ENCODE results near the gene CFAP74. TPM values are rescaled to one million over a fixed set of nuclear protein-coding genes. Genes with fewer than 3 reads are reported as not detected.

Gene CFAP74
- total and polyA plus RNA-seq, 12 donors: 0.03 TPM; not detected in 11

- Histone ChIP-seq H3K9me3 (peaks cover 0 to 3% (median 0%) of the 10 kb centered on the region in 11 donors), H3K36me3 (no peaks in the 10 kb centered on the region), H3K27me3 (no peaks in the 10 kb centered on the region), H3K4me3 (no peak overlapping the region), H3K4me1 (peaks cover 0 to 13% (median 5%) of the 10 kb centered on the region in 9 donors), H3K27ac (no peak overlapping the region)
- ATAC-seq: no peak
- TF ChIP-seq, protein P1, sequence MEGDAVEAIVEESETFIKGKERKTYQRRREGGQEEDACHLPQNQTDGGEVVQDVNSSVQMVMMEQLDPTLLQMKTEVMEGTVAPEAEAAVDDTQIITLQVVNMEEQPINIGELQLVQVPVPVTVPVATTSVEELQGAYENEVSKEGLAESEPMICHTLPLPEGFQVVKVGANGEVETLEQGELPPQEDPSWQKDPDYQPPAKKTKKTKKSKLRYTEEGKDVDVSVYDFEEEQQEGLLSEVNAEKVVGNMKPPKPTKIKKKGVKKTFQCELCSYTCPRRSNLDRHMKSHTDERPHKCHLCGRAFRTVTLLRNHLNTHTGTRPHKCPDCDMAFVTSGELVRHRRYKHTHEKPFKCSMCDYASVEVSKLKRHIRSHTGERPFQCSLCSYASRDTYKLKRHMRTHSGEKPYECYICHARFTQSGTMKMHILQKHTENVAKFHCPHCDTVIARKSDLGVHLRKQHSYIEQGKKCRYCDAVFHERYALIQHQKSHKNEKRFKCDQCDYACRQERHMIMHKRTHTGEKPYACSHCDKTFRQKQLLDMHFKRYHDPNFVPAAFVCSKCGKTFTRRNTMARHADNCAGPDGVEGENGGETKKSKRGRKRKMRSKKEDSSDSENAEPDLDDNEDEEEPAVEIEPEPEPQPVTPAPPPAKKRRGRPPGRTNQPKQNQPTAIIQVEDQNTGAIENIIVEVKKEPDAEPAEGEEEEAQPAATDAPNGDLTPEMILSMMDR (IDR thresholded peaks at IDR 0.05): no peak
- intact Hi-C loops (cut with DNase I): loop anchor here in 1 of 10 donors (10.0 kb wide), 1 partner anchor 117 kb away; no protein-coding TSS in a partner anchor
- no peak for DNase-seq
- 73 to 84% methylated on average over 11 to 13 of the region's 13 CpGs for WGBS, 2 donors
These were observed 101.8 kb downstream of the CFAP74 start for GRCh38 chr1:1901641-1902294.

DNA sequence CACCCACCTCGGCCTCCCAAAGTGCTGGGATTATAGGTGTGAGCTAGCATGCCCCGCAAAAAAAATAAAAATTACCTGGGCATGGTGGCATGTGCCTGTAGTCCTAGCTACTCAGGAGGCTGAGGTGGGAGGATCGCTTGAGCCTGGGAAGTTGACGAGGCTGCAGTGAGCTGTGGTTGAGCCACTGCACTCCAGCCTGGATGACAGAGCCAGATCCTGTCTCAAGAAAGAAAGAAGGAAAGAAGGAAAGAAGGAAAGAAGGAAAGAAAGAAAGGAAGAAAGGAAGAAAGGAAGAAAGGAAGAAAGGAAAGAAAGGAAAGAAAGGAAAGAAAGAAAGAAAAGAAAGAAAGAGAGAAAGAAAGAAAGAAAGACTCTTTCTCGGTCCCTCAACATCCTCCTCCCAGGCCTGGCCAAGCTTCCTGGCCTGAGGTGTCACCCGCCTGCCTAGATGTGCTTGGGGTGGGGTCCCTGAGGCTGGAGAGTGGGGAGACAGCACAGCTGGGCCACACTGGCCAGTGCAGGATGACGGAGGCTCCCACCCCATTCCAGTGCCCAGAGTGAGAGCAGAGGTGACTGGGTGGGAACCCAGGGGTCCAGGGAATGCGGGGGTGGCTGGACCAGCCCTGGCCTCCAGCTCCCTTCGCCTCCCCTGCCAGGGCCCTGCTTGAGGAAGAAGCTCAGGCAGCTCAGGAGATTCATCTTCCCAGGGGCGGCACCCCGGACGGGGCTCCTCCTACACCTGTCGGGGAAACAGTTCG, 102.5 kb downstream of the CFAP74 start:
- TF ChIP-seq, protein P1 (IDR thresholded peaks at IDR 0.05): no peak
- no peak for DNase-seq
- no peak for ATAC-seq
- Histone ChIP-seq H3K27me3 (no peaks in the 10 kb centered on the region), H3K36me3 (no peaks in the 10 kb centered on the region), H3K27ac (no peak overlapping the region), H3K4me1 (peaks cover 0 to 6% (median 3%) of the 10 kb centered on the region in 9 donors), H3K4me3 (no peak overlapping the region), H3K9me3 (peaks cover 0 to 3% (median 0%) of the 10 kb centered on the region in 11 donors)
- 84 to 91% methylated on average over 14 of the region's 14 CpGs for WGBS, 2 donors
- intact Hi-C loops (cut with DNase I): loop anchor here in 1 of 10 donors (10.0 kb wide), 1 partner anchor 116 kb away; no protein-coding TSS in a partner anchor

- Histone ChIP-seq H3K27ac (no peak overlapping the region), H3K4me3 (no peak overlapping the region), H3K27me3 (no peaks in the 10 kb centered on the region), H3K9me3 (peaks cover 0 to 3% (median 0%) of the 10 kb centered on the region in 11 donors), H3K4me1 (peaks cover 4 to 8% (median 6%) of the 10 kb centered on the region in 9 donors), H3K36me3 (no peaks in the 10 kb centered on the region)
- TF ChIP-seq, protein P1 (IDR thresholded peaks at IDR 0.05): no peak
- intact Hi-C loops (cut with DNase I): loop anchor here in 3 of 10 donors (10.0 kb wide), 3 partner anchors 55 to 115 kb away; no protein-coding TSS in a partner anchor
- no peak for ATAC-seq
- 92 to 94% methylated on average over 9 of the region's 9 CpGs for WGBS, 2 donors
- DNase-seq: no peak
These were observed 103.6 kb downstream of the CFAP74 start for GRCh38 chr1:1899967-1900327.

GRCh38 chr1:1899266-1899966, 104.2 kb downstream of the CFAP74 start:
- TF ChIP-seq, protein P1 (IDR thresholded peaks at IDR 0.05): no peak
- 65 to 68% methylated on average over 15 to 16 of the region's 16 CpGs for WGBS, 2 donors
- intact Hi-C loops (cut with DNase I): loop anchor here in 2 of 10 donors (10.0 kb wide), 2 partner anchors 55 to 105 kb away; no protein-coding TSS in a partner anchor

More at GRCh38 chr1:1899266-1899966, 104.2 kb downstream of the CFAP74 start:
- ATAC-seq (no peak), DNase-seq (no peak)
- Histone ChIP-seq H3K27ac (no peak overlapping the region), H3K36me3 (no peaks in the 10 kb centered on the region), H3K4me1 (peaks cover 9 to 14% (median 11%) of the 10 kb centered on the region in 9 donors), H3K4me3 (no peak overlapping the region), H3K9me3 (peaks cover 0 to 3% (median 0%) of the 10 kb centered on the region in 11 donors), H3K27me3 (no peaks in the 10 kb centered on the region)
